Measurements from ENCODE around the gene RASA3.

Gene RASA3

DNA sequence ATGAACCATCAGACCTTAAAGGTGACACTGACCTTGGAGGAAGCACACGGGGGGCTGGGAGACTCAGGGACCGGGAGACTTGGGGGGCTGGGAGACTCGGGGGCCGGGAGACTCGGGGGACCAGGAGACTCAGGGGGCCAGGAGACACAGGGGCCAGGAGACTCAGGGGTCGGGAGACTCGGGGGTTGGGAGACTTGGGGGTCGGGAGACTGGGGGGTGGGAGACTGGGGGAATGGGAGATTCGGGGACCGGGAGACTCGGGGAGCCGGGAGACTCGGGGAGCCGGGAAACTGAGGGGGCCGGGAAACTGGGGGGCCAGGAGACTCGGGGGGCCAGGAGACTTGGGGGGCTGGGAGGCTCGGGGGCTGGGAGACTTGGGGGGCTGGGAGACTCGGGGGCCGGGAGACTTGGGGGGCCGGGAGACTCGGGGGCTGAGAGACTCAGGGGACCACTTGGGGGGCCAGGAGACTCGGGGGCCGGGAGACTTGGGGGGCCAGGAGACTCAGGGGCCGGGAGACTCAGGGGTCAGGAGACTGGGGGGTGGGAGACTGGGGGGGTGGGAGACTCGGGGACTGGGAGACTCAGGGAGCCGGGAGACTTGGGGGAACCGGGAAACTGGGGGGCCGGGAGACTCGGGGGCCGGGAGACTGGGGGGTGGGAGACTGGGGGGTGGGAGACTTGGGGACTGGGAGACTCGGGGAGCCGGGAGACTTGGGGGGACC lies 62.9 kb downstream of the RASA3 start:
- 0 out of 2 replicates have a peak, but pooled peaks cover 3% of the 10 kb centered on the region for H3K36me3 ChIP-seq (ENCODE audit: control insufficient read depth, insufficient read depth, low read length)
- H3K9ac ChIP-seq (ENCODE audit: low read length): no peak overlapping the region
- no peak overlapping the region for H3K4me3 ChIP-seq (ENCODE audit: low read depth, low read length)
- H3K9me3 ChIP-seq (ENCODE audit: control insufficient read depth, insufficient read depth, low read depth, low read length): no peaks in the 10 kb centered on the region
- peaks cover 20% of the 10 kb centered on the region for H3K4me1 ChIP-seq (ENCODE audit: control insufficient read depth, insufficient read depth, low read length)
- no peak overlapping the region for H3K27ac ChIP-seq (ENCODE audit: low read depth, low read length)
- H3K27me3 ChIP-seq (ENCODE audit: control insufficient read depth, insufficient read depth, low read length): no peaks in the 10 kb centered on the region

DNA sequence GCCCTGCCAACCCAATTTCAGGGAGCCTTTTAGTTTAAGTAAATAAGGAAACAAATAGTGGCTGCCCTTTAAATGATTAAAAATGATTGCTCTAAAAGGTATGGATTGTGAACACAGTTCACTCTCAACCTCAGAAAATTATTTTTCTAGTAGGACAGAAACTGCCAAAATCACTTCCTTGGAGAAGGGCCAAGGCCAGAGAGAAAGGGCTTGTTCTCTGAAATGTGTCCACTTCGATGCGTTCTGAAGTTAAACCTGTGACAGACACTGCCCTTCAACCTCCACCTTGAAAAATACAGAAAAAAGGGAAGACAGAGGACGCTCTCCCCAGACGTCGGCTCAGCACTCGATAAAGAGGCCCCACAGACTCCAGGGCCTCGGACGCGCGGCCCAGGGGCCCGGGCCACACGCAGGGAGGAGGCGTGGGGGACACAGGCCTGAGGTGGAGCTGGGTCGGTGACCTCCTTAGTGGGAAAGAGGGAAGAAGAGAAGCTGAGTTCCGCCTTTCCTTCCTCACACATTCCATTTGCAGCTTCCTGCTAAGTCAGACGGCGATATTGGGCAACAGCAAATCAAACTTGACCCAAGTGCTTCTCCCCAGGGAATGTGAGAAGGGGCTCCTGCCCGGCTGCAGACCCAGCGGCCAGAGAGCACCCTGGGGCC lies 63.6 kb downstream of the RASA3 start:
- H3K4me3 ChIP-seq (ENCODE audit: low read depth, low read length): no peak overlapping the region
- H3K4me1 ChIP-seq (ENCODE audit: control insufficient read depth, insufficient read depth, low read length): peaks cover 27% of the 10 kb centered on the region
- H3K27ac ChIP-seq (ENCODE audit: low read depth, low read length): peak overlapping the region; percentile 53; the same call in 1 of the 2 replicates
- 0 out of 2 replicates have a peak, but pooled peaks cover 3% of the 10 kb centered on the region for H3K36me3 ChIP-seq (ENCODE audit: control insufficient read depth, insufficient read depth, low read length)
- H3K27me3 ChIP-seq (ENCODE audit: control insufficient read depth, insufficient read depth, low read length): no peaks in the 10 kb centered on the region
- H3K9ac ChIP-seq (ENCODE audit: low read length): peak overlapping the region; percentile 26
- H3K9me3 ChIP-seq (ENCODE audit: control insufficient read depth, insufficient read depth, low read depth, low read length): no peaks in the 10 kb centered on the region

DNA sequence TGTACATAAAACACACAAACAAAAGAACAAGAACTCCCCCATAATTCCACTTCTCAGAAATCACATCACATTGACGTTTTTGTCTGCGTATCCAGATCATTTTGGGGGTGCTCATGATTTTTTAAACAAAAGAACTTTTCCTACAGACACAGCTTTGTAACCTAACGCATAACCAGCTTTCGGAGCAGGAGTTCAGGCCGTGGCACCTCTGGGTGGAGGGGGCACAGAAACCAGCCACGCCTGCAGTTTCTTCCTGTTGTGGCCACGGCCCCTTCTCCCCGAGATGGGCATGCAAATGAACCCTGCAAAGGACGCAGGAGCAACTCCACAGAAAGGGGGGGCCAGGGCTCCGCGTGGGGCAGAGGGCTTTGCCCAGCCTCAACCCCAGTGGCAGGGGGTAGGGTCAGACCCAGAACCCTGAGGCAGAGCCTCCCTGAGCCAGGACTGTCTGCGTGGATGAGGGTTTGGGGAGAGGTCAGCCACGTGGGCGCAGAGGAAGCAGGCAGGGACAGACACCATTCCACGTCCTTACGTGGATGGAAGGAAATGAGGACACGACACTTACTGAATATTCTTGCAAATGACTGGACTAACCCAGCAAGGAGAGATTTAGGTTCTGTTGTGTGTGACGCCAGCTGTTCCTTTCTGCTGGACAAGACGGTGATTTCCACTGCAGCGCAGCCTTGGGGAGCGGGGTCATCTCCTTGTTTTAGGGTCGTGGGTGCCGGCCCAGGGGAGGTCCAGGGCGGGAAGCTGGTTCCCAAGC lies 64.4 kb downstream of the RASA3 start:
- Histone ChIP-seq H3K9ac (ENCODE audit: low read length) (no peak overlapping the region), H3K9me3 (ENCODE audit: control insufficient read depth, insufficient read depth, low read depth, low read length) (no peaks in the 10 kb centered on the region), H3K4me1 (ENCODE audit: control insufficient read depth, insufficient read depth, low read length) (peaks cover 27% of the 10 kb centered on the region), H3K27ac (ENCODE audit: low read depth, low read length) (peak overlapping the region; percentile 53; the same call in 1 of the 2 replicates), H3K4me3 (ENCODE audit: low read depth, low read length) (no peak overlapping the region), H3K36me3 (ENCODE audit: control insufficient read depth, insufficient read depth, low read length) (0 out of 2 replicates have a peak, but pooled peaks cover 3% of the 10 kb centered on the region), H3K27me3 (ENCODE audit: control insufficient read depth, insufficient read depth, low read length) (no peaks in the 10 kb centered on the region)

DNA sequence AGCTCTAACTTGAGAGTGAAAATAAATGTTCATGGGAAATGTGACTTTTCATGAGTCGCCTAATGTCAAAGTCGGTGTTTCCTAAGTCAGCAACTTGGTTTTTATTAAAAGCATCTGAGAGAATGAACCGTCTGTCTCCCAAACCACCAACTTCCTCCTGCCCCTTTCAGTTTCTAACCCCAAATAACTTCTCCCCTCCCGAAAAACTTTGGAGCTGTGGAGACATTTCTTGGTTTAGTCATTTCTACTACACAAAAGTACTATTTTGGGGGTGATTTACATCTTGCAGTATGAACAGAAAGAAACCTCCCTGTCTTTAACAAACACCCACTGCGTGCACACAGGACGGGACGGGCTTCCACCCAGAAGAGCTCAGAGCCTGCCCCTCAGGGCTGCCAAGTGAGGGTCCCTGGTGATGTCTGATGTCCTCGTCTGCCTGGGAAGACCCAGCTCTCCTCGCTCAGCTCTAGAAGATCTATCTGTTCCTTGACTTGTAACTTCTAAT lies 65.0 kb downstream of the RASA3 start:
- H3K9me3 ChIP-seq (ENCODE audit: control insufficient read depth, insufficient read depth, low read depth, low read length): no peaks in the 10 kb centered on the region
- H3K27me3 ChIP-seq (ENCODE audit: control insufficient read depth, insufficient read depth, low read length): no peaks in the 10 kb centered on the region
- peaks cover 27% of the 10 kb centered on the region for H3K4me1 ChIP-seq (ENCODE audit: control insufficient read depth, insufficient read depth, low read length)
- no peak overlapping the region for H3K4me3 ChIP-seq (ENCODE audit: low read depth, low read length)
- H3K27ac ChIP-seq (ENCODE audit: low read depth, low read length): no peak overlapping the region
- H3K36me3 ChIP-seq (ENCODE audit: control insufficient read depth, insufficient read depth, low read length): 0 out of 2 replicates have a peak, but pooled peaks cover 3% of the 10 kb centered on the region
- no peak overlapping the region for H3K9ac ChIP-seq (ENCODE audit: low read length)

DNA sequence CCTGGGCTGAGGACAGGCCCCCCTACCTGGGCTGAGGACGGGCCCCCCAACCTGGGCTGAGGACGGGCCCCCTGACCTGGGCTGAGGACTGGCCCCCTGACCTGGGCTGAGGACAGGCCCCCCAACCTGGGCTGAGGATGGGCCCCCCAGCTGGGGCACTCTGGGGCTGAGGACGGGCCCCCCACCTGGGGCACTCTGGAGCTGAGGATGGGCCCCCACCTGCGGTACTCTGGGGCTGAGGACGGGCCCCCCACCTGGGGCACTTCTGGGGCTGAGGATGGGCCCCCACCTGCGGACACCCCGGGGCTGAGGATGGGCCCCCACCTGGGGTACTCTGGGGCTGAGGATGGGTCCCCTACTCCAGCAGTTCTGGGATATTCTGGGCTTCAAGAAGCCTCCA lies 65.5 kb downstream of the RASA3 start:
- Histone ChIP-seq H3K27me3 (ENCODE audit: control insufficient read depth, insufficient read depth, low read length) (no peaks in the 10 kb centered on the region), H3K4me1 (ENCODE audit: control insufficient read depth, insufficient read depth, low read length) (peaks cover 27% of the 10 kb centered on the region), H3K4me3 (ENCODE audit: low read depth, low read length) (no peak overlapping the region), H3K9me3 (ENCODE audit: control insufficient read depth, insufficient read depth, low read depth, low read length) (no peaks in the 10 kb centered on the region), H3K27ac (ENCODE audit: low read depth, low read length) (no peak overlapping the region), H3K36me3 (ENCODE audit: control insufficient read depth, insufficient read depth, low read length) (0 out of 2 replicates have a peak, but pooled peaks cover 3% of the 10 kb centered on the region), H3K9ac (ENCODE audit: low read length) (no peak overlapping the region)

DNA sequence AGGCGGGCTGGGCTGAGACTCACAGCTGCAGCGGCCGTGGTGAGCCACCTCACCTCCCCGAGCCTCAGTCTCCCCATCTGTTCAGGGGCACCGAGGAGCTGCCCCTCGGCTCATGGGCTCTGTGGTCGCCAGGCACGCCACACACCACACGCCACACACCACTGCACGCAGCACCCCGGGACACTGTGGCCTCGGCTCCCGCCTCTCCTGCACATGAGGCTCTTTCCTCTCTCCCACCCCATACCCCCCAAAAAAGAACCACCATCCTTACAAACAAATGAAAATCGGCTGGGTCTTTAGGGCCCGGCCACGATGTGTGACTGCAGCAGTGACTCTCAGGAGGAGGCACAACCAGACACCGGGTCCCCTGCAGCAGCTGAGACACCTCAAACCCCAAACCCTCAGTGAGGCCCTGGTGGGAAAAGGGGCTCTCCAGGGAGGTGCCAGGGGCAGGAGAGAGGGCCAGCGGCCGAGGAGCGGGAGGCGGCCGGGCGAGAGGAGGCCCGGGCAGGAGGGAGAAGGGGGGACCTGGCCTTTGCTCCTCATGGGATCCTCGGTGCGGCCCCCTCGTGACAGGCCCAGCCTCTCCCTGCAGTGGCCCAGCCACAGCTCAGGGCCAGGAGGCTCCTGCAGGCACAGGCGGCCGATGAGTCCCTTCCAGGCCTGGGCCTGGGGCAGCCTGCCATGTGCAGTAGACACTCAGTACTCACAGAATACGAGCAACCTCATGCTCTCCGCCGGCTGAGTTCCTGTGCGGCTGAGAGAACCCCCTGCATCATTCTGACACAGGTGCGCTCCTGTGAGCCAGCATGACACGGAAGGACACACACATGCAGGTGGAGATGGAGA lies 66.3 kb downstream of the RASA3 start:
- Histone ChIP-seq H3K27ac (ENCODE audit: low read depth, low read length) (0 out of 2 replicates have a peak overlapping the region, but pooled peaks have one; percentile 33), H3K4me1 (ENCODE audit: control insufficient read depth, insufficient read depth, low read length) (peaks cover 27% of the 10 kb centered on the region), H3K9ac (ENCODE audit: low read length) (peak overlapping the region; percentile 78), H3K27me3 (ENCODE audit: control insufficient read depth, insufficient read depth, low read length) (no peaks in the 10 kb centered on the region), H3K9me3 (ENCODE audit: control insufficient read depth, insufficient read depth, low read depth, low read length) (no peaks in the 10 kb centered on the region), H3K36me3 (ENCODE audit: control insufficient read depth, insufficient read depth, low read length) (0 out of 2 replicates have a peak, but pooled peaks cover 3% of the 10 kb centered on the region), H3K4me3 (ENCODE audit: low read depth, low read length) (no peak overlapping the region)

DNA sequence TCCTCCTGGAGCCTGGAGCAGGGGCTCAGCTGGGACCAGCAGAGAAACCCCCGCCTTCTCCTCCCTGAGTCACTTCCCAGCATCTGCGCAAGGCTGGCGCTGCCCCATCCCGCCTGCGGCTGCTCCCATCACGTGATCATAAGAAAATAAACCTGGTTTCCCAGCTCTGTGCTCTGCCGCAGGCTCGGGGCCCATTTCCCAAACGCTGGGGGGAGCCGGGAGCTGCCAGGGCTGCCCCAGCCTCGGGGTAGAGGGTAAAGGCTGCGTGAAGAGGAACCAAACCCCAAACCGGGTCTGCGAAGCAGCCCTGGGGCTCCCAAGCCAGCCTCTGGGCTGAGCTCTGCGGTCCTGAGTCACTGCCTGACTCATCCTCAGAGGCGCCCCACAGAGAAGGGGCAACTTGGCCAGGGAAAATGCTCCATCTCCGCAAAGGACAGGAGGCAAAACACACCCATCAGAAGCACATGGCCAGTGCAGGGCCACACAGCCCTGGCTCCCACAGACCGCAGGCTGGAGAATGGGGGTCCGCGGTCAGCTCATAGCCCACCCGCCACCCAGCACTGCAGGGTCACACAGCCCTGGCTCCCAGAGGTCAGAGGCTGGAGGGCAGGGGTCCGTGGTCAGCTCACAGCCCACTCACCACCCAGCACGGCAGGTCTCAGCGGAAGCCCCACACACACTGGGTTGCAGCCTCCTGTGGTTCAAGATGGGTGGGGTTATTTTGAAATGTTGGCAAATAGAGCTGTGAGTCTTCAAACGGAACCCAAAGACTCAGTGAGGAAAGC lies 67.1 kb downstream of the RASA3 start:
- Histone ChIP-seq H3K36me3 (ENCODE audit: control insufficient read depth, insufficient read depth, low read length) (0 out of 2 replicates have a peak, but pooled peaks cover 3% of the 10 kb centered on the region), H3K4me1 (ENCODE audit: control insufficient read depth, insufficient read depth, low read length) (peaks cover 27% of the 10 kb centered on the region), H3K4me3 (ENCODE audit: low read depth, low read length) (peak overlapping the region; percentile 49)

DNA sequence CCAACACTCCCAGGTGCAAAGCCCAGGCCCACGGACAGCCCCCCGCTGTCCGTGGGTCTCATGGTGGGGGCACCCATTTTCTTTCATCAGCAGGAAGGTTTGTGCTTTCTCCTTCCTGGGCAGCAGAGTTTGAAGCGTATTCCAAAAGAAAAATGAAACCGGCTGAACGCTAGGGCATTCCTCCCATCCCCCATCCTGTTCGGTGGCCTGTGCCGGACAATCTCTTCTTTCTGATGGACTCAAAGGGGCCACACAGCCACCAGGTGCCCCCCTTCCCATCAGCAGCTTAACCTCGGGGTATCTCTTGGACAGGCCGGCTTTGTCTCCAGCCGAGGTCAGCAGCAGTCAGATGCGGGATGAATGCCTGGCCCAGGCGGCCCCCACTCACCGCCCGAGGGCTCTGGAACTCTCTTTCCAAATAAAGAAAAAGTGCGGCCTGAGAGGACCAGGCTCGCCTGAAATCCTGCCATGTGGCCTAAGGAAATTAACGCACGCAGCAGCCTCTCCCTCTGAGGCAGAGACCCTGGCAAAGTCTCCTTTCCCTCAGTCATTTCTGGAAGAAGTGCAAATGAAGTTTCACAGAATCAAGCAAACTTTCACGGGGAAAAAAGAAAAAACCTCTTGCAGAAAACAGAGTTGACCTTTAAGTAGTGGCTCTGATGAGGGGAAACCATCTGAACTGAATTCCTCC lies 67.8 kb downstream of the RASA3 start:
- H3K9me3 ChIP-seq (ENCODE audit: control insufficient read depth, insufficient read depth, low read depth, low read length): no peaks in the 10 kb centered on the region
- peak overlapping the region; percentile 78 for H3K9ac ChIP-seq (ENCODE audit: low read length)
- H3K4me1 ChIP-seq (ENCODE audit: control insufficient read depth, insufficient read depth, low read length): peaks cover 27% of the 10 kb centered on the region
- H3K4me3 ChIP-seq (ENCODE audit: low read depth, low read length): no peak overlapping the region; the same call in 1 of the 2 replicates
- 0 out of 2 replicates have a peak, but pooled peaks cover 3% of the 10 kb centered on the region for H3K36me3 ChIP-seq (ENCODE audit: control insufficient read depth, insufficient read depth, low read length)
- H3K27ac ChIP-seq (ENCODE audit: low read depth, low read length): peak overlapping the region; percentile 95
- H3K27me3 ChIP-seq (ENCODE audit: control insufficient read depth, insufficient read depth, low read length): no peaks in the 10 kb centered on the region

More for the DNA sequence above, 67.1 kb downstream of the RASA3 start:
- H3K27me3 ChIP-seq (ENCODE audit: control insufficient read depth, insufficient read depth, low read length): no peaks in the 10 kb centered on the region
- H3K9ac ChIP-seq (ENCODE audit: low read length): peak overlapping the region; percentile 78
- H3K27ac ChIP-seq (ENCODE audit: low read depth, low read length): peak overlapping the region; percentile 95
- H3K9me3 ChIP-seq (ENCODE audit: control insufficient read depth, insufficient read depth, low read depth, low read length): no peaks in the 10 kb centered on the region
